HG02884 (cell line): ENCODE results near the gene CLPTM1L.

ENCODE experiments used
- ATAC-seq: cut with Tn5 transposase; IDR thresholded peaks from one replicate; pipeline ENCODE4 v1.9.1; 2021; ENCODE audit warnings: mild to moderate bottlenecking, moderate library complexity; ENCODE audit not compliant: unreplicated experiment

Gene CLPTM1L

DNA sequence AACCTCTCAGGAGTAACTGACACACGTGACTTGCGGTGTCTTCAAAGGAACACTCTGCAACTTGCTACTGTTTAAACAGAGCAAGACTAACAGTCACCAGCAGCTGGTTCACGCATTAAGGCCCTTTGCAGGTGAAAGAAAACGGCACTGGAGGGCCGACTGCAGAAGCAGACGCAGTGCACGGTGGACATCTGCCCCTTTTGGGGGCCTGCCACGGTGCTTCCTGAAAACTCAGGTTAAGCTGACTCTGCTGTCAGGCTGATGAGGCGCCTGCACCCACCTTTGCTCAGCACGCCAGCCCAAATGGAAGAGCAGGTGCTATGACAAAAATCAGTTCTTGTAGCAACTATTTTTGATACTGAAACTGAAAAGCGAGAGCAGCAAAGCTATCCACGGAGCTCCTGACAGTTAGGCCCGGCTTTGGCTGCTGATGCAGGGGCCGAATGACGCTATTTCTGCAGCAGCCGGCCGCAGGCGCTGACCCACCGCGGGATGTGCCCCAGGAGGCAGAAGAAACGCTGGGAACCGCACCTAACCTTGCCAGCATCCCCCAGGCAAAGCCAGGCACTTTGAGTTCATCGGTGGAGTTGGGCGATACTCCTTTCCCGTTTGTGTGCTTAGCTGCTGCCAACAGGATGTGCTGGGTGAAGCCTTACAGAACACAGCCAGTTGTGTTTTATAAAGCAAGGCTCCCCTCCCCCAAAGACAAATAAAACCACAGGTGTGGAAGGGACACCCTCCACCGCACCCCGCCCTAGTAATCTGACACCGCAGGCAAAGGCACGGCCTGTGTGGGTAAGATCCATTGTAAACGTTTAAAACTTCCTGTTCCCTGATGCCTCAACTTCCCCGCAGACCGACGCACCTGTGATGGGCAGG, 29.0 kb downstream of the CLPTM1L start:
- ATAC-seq: peak; percentile 53

DNA sequence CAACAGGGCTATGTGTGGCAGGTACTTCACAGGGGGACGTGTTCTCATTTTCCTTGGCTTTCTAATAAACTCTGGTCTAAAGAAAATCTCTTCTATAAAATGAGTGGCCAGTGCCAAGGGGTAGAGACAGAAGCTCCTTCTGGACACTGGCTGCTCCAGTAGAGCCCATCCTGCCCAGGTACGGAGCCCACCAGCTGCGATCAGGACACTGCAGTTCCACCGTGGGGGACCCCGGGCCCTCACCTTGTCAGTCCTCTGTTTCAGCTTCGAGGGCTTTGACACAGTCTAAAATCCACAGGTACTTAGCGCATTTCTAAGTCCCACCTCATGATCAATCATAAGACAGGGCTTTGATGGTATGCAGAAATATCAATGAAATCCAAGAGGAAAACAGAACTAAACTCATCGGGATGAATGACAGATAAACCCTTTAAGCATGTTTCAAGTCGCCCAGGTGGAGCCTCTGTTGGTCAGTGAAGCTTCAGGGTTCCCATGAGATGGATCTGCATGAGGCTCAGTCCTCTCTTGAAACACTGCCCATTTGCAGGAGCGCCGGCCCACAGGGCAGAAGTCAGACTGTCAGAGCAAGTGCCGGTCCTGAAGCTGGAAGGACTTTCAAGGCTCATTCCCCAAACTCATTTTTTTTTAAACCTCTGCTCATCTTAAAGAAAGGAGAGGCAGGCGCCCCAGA, 29.7 kb downstream of the CLPTM1L start:
- ATAC-seq: no peak

DNA sequence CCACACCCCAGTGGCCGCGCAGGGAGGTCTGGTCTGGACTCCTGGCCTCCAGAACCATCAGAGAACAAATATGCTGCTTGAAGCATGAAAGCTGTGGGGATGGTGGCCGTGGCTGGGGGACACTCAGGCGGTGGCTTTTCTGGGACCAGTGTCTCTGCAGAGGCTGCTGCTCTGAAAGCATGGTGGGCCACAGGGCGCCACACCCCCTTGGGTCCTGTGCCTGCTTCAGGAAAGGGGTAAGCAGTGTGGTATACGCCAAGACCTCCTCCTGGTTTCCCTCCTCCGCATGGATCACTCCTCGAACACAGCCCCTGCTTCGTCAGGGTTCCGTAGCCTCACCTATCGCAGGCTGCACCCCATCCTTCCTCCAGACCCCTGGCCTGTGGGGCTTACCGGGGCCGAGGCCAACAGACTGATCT, 30.3 kb downstream of the CLPTM1L start:
- no peak for ATAC-seq

DNA sequence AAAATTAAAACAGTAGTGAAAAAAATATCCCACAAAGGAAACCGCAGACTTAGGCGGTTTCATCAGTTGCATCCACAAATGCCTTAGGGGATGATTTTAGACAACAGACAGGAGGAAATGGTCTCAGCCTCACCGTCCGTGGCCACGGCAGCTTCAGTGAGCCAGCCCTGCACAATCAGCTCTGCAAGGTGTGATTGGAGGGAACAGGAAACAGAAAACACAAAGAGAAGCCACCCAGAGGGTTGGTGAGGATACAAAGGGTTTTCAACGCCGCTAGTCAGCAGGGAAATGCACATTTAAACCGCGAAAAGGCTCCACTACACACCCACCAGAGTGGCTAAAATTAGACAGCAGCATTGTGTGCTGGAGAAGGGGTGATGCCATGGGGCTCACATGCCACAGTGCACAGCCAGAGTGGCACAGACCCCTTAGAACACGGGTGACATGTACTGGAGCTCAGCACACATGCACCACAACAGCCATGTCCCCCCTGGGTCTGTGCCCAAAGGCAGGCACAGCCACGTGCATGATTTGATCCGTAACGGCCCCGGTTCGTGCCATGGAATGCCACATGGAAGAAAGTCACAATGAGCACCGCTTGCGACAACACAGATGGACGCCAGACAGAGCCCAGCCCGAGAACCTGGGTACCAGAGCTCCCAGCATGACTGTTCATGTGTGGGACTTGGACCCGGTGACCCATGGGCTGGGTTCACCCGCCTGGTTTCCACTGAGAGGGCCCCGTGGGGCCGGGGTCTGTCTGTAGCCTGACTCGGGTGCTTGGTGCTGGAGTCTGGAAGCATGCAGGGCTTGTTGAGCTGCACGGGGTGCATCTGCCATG, 31.7 kb downstream of the CLPTM1L start:
- peak; percentile 64 for ATAC-seq

DNA sequence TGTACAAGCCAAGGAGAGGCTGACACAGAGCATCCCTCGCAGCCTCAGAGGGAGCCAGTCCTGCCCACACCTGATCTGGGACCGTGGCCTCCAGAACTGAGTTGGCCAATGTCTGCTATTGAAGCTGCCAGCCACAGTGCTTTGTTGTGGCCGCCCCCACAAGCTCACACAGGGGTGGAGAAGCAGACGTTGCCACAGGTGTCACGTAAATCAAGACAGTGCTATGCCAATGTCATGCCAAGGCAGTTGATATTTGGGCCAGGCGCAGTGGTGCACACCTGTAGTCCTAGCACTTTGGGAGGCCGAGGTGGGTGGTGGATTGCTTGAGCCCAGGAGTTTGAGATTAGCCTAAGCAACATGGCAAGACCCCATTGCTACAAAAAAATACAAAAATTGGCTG, 32.7 kb downstream of the CLPTM1L start:
- ATAC-seq: no peak

DNA sequence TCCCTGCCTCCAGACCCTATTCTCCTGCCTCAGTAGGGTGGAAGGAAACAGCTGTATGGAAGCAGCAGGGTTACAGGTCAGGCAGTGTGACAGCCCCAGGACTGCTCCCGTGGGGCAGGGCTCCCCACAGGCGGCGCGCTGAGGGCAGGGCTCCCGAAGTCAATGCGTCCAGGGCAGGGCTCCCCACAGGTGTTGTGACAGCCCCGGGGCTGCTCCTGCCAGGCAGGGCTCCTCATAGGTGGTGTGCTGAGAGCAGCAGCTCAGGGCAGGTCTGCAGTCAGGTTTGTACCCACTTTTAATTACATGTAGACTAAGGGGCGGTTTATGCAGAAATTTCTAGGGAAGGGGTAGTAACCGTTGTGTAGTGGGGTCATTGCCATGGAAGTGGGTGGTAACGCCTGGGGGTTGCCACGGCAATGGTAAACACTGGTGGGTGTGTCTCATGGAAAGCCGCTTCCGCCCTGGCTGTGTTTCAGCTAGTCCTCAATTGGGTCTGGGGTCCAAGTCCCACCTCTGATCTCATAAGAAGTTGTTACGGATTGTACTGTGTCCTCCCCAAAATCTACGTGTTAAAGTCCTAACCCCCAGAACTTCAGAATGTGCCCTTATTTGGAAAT, 33.4 kb downstream of the CLPTM1L start:
- no peak for ATAC-seq

DNA sequence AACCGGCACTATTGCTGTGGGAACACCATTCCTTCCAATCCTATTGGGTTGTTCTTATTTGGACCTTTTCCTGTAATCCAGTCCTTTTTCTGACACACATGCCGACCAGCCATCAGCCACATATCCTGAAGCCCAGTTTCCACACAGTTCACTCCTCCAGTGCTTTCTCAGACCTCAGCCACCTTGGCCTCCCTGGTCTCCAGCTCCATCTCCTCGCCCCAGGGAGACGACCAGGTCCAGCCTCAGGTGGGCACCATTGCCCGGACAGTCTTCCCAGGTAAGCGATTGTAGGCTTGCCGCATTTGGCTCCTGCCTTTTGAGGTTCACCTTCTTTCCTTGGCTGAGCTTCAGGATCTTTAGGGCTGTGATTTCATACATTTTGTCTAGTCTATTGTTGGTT, 34.8 kb downstream of the CLPTM1L start:
- ATAC-seq: no peak

DNA sequence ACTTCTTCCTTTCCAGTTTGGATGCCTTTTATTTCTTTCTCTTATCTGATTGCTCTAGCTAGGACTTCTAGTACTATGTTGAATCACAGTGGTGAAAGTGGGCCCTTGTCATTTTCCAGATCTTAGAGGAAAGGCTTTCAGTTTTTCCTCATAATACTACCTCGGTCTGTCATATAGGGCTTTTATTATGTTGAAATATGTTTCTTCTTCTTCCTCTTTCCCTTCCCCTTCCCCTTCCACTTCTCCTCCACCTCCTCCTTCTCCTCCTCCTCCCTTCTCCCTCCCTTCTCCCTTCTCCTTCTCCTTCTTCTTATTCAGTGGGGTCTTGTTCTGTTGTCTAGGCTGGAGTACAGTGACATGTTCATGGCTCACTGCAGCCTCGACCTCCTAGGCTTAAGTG, 40.9 kb downstream of the CLPTM1L start:
- no peak for ATAC-seq

DNA sequence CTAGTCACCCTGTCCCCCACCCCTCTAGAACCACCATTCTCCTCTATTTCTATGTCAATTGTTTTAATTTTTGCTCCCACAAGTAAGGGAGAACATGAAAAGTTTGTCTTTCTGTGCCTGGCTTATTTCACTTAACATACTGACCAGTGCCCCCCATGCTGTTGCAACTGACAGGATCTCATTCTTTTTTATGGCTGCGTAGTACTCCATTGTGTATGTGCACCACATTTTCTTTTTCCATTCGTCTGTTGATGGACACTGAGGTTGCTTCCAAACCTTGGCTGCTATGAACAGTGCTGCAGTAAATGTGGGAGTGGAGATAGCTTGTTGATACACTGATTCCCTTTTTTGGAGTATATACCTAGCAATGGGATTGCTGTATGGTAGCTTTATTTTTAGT, 42.6 kb downstream of the CLPTM1L start:
- no peak for ATAC-seq

DNA sequence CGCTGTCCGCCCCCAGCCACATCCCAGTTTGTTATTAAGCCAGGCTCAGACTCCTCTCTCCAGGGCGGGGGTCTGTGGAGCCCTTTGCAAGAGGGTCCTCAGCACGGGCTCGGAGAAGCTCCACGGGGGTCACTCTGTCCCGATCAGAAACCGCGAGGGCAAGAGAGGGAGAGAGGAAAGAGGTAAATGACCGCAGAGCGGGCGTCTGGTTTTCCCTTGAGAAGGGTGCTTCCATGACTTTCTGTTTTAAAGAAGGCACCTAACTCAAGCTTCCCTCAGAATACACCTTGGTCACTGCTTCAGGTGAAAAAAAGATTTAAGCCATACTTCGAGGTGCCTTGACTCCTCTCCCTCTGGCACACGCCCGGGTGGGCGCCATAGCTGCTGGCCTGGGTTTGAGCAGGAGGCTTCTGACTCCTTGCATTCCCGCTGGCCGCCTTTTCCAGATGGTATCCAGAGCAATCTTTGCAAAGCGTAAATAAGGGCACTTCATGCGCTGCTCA, 44.3 kb downstream of the CLPTM1L start:
- ATAC-seq: no peak

DNA sequence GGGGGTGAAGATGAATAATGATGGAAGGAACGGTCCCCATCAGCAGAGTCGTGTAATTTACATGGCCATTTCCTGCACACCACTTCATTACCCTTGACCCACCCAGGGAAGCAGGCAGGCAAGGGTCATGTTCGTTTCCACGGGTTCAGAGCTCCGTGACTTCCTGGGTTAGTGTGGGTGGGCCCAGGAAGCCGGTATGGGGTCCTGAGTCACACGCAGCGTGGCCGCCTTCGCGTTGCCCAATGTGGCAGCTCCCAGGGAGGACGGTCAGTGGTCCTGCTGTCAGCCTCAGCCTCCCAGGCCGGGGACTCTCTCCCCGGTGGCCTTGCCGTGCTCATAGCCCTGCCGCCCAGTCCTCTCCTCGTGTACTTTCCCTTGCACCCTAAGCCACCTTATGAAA, 44.9 kb downstream of the CLPTM1L start:
- no peak for ATAC-seq

DNA sequence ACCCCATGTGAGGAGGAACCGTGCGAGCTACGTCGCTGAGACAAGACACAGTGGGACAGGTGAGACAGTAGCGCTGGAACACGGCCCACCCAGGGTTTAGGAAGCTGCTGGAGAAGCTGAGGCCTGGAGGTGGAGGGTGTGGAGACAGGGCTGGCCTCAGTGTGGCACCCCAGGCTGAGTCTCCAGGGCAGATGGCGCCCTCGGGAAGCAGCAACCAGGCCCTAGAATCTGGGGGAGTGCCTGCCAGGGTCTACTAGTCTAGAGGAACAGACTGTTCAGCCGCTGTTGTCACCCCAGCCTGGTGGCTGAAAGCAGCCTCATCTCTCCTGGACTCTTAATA, 45.4 kb downstream of the CLPTM1L start:
- ATAC-seq: no peak

DNA sequence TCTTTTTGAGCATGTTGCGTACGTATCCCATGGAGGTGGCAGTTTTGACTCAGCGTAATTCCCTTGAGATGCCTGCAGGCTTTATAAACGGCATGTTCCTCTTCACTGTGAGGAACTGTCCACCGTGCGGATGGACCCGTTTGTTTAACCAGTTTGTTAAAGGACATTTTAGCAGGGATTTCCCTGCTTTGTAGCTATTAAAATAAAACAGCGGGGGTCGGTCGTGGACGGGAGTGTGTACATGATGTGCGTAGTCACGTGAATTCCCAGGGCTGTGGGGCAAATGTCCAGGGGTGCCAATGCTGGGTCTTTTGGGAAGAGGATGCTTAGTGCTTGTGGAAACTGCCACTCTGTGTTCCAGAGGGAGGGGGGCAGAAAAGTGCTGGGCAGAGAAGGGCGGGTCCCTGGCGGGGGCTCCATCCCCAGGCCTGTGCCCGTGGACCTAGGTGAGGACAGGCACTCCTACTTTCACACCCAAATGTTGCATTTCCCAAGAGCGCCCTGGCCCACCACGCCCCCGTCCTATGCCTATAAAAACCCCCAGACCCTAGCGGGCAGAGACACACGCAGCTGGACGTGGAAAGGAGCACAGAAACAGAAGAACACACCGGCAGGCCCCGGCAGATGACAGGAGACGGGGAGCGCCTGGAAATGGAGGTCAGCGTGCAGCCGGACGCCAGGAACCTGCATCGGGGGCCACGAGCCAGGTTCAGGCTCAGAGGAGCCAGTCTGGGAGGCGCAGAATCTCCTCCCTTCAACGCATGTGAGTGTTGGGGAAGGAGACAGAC, 46.0 kb downstream of the CLPTM1L start:
- ATAC-seq: no peak

DNA sequence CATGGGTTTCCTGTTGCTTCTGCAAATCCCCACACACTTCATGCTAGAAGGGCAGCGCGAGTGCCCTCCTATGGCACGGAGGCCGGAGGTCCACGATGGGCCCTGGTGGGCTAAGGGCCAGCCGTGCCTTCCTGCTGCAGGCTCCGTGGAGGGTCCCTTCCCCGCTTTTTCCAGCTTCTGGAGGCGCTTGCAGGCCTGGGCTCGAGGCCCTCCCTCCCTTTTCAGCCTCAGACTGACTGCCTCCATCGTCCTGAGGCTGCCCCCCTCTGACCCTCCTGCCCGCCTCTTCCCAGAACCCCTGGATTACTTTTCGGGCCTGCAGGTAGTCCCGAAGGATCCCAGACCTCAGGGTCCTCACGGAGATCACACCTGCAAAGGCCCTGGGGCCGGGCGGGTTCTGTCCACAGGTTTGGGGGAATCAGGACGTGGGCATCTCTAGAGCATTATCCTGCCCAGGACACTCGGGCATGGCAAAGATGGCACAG, 46.8 kb downstream of the CLPTM1L start:
- ATAC-seq: no peak

DNA sequence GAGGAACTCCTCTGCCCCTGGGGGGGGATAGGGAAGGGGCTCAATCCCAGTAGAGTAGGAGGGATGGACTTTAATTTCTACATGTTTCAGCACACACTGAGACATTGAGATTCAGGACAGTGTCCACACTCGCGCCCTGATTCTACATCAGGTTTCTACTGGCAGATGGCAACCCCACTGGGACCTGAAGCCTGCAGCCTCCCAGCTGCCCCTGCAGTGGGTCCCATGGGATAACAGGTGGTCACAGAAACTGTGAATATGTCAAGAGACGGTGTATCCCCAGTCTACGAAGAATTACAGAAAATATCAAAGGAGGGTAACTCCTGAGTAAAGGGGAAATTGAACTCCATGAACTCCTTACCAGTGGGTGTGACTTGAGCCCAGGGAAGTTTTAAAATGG, 47.7 kb downstream of the CLPTM1L start:
- ATAC-seq: no peak

DNA sequence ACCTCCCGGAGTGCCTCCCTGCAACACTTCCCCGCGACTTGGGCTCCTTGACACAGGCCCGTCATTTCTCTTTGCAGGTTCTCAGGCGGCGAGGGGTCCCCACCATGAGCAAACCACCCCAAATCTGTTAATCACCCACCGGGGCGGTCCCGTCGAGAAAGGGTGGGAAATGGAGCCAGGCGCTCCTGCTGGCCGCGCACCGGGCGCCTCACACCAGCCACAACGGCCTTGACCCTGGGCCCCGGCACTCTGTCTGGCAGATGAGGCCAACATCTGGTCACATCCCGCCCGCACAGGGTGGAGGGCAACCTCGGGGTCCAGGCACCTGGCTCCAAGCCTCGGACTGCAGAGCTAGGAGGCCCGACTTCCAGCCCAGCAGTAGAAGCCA, 49.3 kb downstream of the CLPTM1L start:
- ATAC-seq: no peak

DNA sequence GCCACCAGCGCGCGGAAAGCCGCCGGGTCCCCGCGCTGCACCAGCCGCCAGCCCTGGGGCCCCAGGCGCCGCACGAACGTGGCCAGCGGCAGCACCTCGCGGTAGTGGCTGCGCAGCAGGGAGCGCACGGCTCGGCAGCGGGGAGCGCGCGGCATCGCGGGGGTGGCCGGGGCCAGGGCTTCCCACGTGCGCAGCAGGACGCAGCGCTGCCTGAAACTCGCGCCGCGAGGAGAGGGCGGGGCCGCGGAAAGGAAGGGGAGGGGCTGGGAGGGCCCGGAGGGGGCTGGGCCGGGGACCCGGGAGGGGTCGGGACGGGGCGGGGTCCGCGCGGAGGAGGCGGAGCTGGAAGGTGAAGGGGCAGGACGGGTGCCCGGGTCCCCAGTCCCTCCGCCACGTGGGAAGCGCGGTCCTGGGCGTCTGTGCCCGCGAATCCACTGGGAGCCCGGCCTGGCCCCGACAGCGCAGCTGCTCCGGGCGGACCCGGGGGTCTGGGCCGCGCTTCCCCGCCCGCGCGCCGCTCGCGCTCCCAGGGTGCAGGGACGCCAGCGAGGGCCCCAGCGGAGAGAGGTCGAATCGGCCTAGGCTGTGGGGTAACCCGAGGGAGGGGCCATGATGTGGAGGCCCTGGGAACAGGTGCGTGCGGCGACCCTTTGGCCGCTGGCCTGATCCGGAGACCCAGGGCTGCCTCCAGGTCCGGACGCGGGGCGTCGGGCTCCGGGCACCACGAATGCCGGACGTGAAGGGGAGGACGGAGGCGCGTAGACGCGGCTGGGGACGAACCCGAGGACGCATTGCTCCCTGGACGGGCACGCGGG, 49.9 kb downstream of the CLPTM1L start, which contains the start of gene TERT:
Gene TERT, minus strand, starts transcription at position 234 of the 815 bp plus-strand sequence. Its CDS starts 79 bp downstream, at position 155.
- ATAC-seq: no peak

DNA sequence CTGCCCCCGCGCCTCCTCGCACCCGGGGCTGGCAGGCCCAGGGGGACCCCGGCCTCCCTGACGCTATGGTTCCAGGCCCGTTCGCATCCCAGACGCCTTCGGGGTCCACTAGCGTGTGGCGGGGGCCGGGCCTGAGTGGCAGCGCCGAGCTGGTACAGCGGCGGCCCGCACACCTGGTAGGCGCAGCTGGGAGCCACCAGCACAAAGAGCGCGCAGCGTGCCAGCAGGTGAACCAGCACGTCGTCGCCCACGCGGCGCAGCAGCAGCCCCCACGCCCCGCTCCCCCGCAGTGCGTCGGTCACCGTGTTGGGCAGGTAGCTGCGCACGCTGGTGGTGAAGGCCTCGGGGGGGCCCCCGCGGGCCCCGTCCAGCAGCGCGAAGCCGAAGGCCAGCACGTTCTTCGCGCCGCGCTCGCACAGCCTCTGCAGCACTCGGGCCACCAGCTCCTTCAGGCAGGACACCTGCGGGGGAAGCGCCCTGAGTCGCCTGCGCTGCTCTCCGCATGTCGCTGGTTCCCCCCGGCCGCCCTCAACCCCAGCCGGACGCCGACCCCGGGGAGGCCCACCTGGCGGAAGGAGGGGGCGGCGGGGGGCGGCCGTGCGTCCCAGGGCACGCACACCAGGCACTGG, 50.6 kb downstream of the CLPTM1L start:
- no peak for ATAC-seq
